ENCODE measurements around the gene KCND3. TPM values are rescaled to one million over a fixed set of nuclear protein-coding genes. Genes with fewer than 3 reads are reported as not detected.

Gene KCND3
- total RNA-seq, 3 donors from 2014 or later (not counting 1 experiment from before 2014, with no cell fraction given): 0.07 to 0.16 TPM; not detected in 1

DNA sequence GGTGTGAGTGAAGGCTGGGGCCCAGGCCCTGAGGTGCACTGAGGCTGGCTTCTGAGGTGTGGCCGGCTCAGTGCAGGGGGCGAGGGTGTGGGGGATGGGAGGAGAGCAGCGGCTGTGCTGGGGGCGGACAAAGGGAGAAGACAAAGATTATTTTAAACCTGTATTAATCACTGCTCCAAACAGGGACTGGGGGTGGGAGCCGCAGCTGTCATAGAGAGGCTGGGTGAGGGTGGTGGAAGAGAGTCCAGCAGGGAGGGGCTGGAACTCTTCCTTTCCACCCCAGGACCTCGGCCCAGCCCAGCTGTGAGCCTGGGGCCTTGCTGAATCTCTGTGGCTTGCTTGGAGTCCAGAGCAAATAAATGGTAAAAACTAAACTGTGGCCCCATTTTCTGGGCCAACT is 106.9 kb downstream of the KCND3 start:
- no peak overlapping the region for H3K4me3 ChIP-seq (ENCODE audit: low read length)
- no peak overlapping the region for H3K27ac ChIP-seq (ENCODE audit: low read length)
- H3K9me3 ChIP-seq (ENCODE audit: control insufficient read depth, insufficient read depth, low read length): no peaks in the 10 kb centered on the region
- 76% methylated on average over 3 of the region's 6 CpGs for WGBS (ENCODE audit: insufficient coverage)
- Mint-ChIP-seq H3K4me1 (no peaks in the 10 kb centered on the region), H3K27ac (no peak overlapping the region), H3K27me3 (ENCODE audit: low read depth in 2 of 2) (peaks cover 18 to 75% of the 10 kb centered on the region in 2 donors), H3K4me3 (no peak overlapping the region), H3K36me3 (no peaks in the 10 kb centered on the region), H3K9me3 (no peaks in the 10 kb centered on the region)
- DNase-seq (no peak), ATAC-seq (no peak)
- no peaks in the 10 kb centered on the region for H3K4me1 ChIP-seq (ENCODE audit: control insufficient read depth, insufficient read depth, low read length)
- H3K27me3 ChIP-seq (ENCODE audit: control insufficient read depth, insufficient read depth, low read length): no peaks in the 10 kb centered on the region
- no peaks in the 10 kb centered on the region for H3K36me3 ChIP-seq (ENCODE audit: control insufficient read depth, insufficient read depth, low read length)
- TF ChIP-seq CTCF (IDR thresholded peaks at IDR 0.05): no peak
- intact Hi-C loops (cut with micrococcal nuclease): no loop called here

- TF ChIP-seq CTCF (IDR thresholded peaks at IDR 0.05): no peak
- H3K4me3 Mint-ChIP-seq: no peak overlapping the region
- intact Hi-C loops (cut with micrococcal nuclease): no loop called here
- no peaks in the 10 kb centered on the region for H3K9me3 ChIP-seq (ENCODE audit: control insufficient read depth, insufficient read depth, low read length)
- ATAC-seq: no peak
- H3K4me3 ChIP-seq (ENCODE audit: low read length): no peak overlapping the region
- no peaks in the 10 kb centered on the region for H3K4me1 ChIP-seq (ENCODE audit: control insufficient read depth, insufficient read depth, low read length)
- DNase-seq: no peak
- H3K9me3 Mint-ChIP-seq: no peaks in the 10 kb centered on the region
- H3K4me1 Mint-ChIP-seq: no peaks in the 10 kb centered on the region
- H3K36me3 ChIP-seq (ENCODE audit: control insufficient read depth, insufficient read depth, low read length): no peaks in the 10 kb centered on the region
- WGBS (ENCODE audit: insufficient coverage): 51% methylated on average over 17 of the region's 17 CpGs
- H3K27me3 Mint-ChIP-seq (ENCODE audit: low read depth in 2 of 2): peaks cover 10 to 87% of the 10 kb centered on the region in 2 donors
- H3K36me3 Mint-ChIP-seq: no peaks in the 10 kb centered on the region
- H3K27ac ChIP-seq (ENCODE audit: low read length): no peak overlapping the region
- no peak overlapping the region for H3K27ac Mint-ChIP-seq
- no peaks in the 10 kb centered on the region for H3K27me3 ChIP-seq (ENCODE audit: control insufficient read depth, insufficient read depth, low read length)
These were observed 108.3 kb downstream of the KCND3 start for GRCh38 chr1:111880881-111881837.

DNA sequence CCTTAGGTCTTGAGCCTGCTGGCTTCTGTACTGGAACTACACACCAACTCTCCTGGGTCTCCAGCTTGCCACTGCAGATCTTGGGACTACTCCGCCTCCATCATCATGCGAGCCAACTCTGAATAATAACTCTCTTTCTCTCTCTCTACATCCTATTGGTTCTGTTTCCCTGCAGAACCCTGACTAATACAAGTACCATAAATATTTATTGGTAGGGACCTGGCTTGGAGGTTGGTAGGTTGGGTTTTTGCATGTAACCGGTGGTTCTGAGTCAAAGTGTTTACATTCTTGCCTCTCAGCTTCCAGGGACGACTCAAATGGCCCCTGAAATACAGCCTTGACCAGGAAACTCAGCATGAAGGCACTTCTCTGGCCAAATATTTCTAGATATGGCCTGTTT is 110.4 kb downstream of the KCND3 start:
- ATAC-seq (no peak), DNase-seq (no peak)
- intact Hi-C loops (cut with micrococcal nuclease): no loop called here
- Mint-ChIP-seq H3K36me3 (no peaks in the 10 kb centered on the region), H3K27me3 (ENCODE audit: low read depth in 2 of 2) (peaks cover 10 to 74% of the 10 kb centered on the region in 2 donors), H3K4me3 (no peak overlapping the region), H3K9me3 (no peaks in the 10 kb centered on the region), H3K4me1 (no peaks in the 10 kb centered on the region), H3K27ac (no peak overlapping the region)
- no peak for TF ChIP-seq CTCF (IDR thresholded peaks at IDR 0.05)
- Histone ChIP-seq H3K27ac (ENCODE audit: low read length) (no peak overlapping the region), H3K36me3 (ENCODE audit: control insufficient read depth, insufficient read depth, low read length) (no peaks in the 10 kb centered on the region), H3K4me1 (ENCODE audit: control insufficient read depth, insufficient read depth, low read length) (no peaks in the 10 kb centered on the region), H3K27me3 (ENCODE audit: control insufficient read depth, insufficient read depth, low read length) (no peaks in the 10 kb centered on the region), H3K4me3 (ENCODE audit: low read length) (no peak overlapping the region), H3K9me3 (ENCODE audit: control insufficient read depth, insufficient read depth, low read length) (no peaks in the 10 kb centered on the region)
- 72% methylated on average over 4 of the region's 4 CpGs for WGBS (ENCODE audit: insufficient coverage)

All from natural killer cell (primary cell).